ENCODE data around the gene RTN4R. TPM values are rescaled to one million over a fixed set of nuclear protein-coding genes. Genes with fewer than 3 reads are reported as not detected.

The RTN4R gene
- total and polyA plus RNA-seq, 9 of the 15 experiments (the other 6 are each of a cell fraction or from before 2014, with no cell fraction given), result 0.04 to 2.8 (median 1.4) TPM; not detected in 3

GRCh38 chr22:20258021-20258299 lies 10.2 kb downstream of the RTN4R start (continued):
- TF ChIP-seq REST (IDR thresholded peaks at IDR 0.05; ENCODE audit: borderline replicate concordance) (no peak), REST (CRISPR knock-in tag; IDR thresholded peaks at IDR 0.05; ENCODE audit: low read depth) (no peak), NFRKB (IDR thresholded peaks at IDR 0.05; ENCODE audit: low read depth) (no peak), KHSRP (IDR thresholded peaks at IDR 0.05) (no peak), FOXM1 (IDR thresholded peaks at IDR 0.05; ENCODE audit: low read depth) (no peak), FOXM1 (CRISPR knock-in tag; IDR thresholded peaks at IDR 0.05; ENCODE audit: low read depth) (0 out of 2 replicates have a peak, but pooled peaks have one; percentile 27), TEAD4 (IDR thresholded peaks at IDR 0.05; ENCODE audit: low read length) (no peak), TEAD4 (CRISPR knock-in tag; IDR thresholded peaks at IDR 0.05; ENCODE audit: borderline replicate concordance) (no peak), MEF2D (tag; conservative IDR thresholded peaks at IDR 0.05; ENCODE audit: low read depth) (0 out of 2 replicates have a peak, but pooled peaks have one; percentile 3), MED1 (CRISPR knock-in tag; IDR thresholded peaks at IDR 0.05; ENCODE audit: borderline replicate concordance) (no peak), NUFIP1 (IDR thresholded peaks at IDR 0.05; ENCODE audit: partially characterized antibody) (no peak), TSHZ1 (CRISPR knock-in tag; IDR thresholded peaks at IDR 0.05) (no peak), SNRNP70 (optimal IDR thresholded peaks at IDR 0.05; ENCODE audit: low read depth, low read length) (peak; percentile 55), ZC3H4 (CRISPR knock-in tag; IDR thresholded peaks at IDR 0.05; ENCODE audit: borderline replicate concordance) (0 out of 2 replicates have a peak, but pooled peaks have one; percentile 12), MXI1 (IDR thresholded peaks at IDR 0.05; ENCODE audit: low read depth, low read length) (no peak), ZNF639 (CRISPR knock-in tag; conservative IDR thresholded peaks at IDR 0.05 in 1 of 2, IDR thresholded peaks at IDR 0.05 in 1 of 2) (no peak)

All from K562 (cell line).